ENCODE data around the gene SLAMF7. TPM values are rescaled to one million over a fixed set of nuclear protein-coding genes. Genes with fewer than 3 reads are reported as not detected.

Gene SLAMF7
- polyA plus RNA-seq, 1 experiment: not detected

DNA sequence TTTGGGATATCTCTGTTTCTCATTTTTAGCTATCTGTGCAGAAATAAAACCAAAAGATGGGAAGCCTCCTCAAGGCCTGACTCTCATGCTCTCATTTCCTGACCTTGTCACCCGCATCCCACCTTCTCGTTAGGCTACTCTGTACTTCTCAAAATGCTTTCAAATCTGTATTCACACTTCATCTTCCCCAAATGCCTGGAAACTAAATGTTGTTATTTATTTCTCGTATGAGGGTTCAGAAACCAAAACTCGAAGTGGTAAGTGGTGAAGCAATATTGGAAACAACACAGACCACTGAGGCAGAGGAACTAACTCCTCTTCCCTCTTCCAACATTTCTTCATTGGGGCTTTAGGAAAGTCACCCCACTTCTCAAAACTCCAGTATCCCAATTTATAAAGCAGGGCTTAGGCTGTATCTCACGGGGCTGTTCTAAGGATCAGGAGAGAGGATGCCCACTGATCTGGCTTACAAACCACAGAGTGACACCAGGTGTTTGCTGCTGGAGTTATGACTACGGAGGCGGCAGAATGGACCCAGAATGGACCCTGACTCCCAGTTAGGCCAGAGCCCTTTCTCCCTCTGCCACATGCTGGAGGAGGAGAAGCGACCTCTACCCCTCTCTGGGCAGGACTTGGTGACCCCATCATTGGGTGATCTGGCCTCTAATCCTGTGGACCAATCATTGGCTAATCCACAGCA lies 3.5 kb downstream of the SLAMF7 start:
- CTCF ChIA-PET: no interaction called here
- POLR2A ChIA-PET: no interaction called here
- H3K27me3 ChIP-seq (ENCODE audit: control insufficient read depth, insufficient read depth, low read length): no peaks in the 10 kb centered on the region
- H3K4me3 ChIP-seq (ENCODE audit: low read depth, low read length): no peak overlapping the region
- DNase-seq (ENCODE audit: low read depth, low spot score): no peak
- TF ChIP-seq, protein P1, sequence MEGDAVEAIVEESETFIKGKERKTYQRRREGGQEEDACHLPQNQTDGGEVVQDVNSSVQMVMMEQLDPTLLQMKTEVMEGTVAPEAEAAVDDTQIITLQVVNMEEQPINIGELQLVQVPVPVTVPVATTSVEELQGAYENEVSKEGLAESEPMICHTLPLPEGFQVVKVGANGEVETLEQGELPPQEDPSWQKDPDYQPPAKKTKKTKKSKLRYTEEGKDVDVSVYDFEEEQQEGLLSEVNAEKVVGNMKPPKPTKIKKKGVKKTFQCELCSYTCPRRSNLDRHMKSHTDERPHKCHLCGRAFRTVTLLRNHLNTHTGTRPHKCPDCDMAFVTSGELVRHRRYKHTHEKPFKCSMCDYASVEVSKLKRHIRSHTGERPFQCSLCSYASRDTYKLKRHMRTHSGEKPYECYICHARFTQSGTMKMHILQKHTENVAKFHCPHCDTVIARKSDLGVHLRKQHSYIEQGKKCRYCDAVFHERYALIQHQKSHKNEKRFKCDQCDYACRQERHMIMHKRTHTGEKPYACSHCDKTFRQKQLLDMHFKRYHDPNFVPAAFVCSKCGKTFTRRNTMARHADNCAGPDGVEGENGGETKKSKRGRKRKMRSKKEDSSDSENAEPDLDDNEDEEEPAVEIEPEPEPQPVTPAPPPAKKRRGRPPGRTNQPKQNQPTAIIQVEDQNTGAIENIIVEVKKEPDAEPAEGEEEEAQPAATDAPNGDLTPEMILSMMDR (IDR thresholded peaks at IDR 0.05; ENCODE audit: low read depth, low read length): no peak
- H3K27ac ChIP-seq (ENCODE audit: low read depth, low read length): no peak overlapping the region
- no peaks in the 10 kb centered on the region for H3K9me3 ChIP-seq (ENCODE audit: control insufficient read depth, insufficient read depth, low read length)

DNA sequence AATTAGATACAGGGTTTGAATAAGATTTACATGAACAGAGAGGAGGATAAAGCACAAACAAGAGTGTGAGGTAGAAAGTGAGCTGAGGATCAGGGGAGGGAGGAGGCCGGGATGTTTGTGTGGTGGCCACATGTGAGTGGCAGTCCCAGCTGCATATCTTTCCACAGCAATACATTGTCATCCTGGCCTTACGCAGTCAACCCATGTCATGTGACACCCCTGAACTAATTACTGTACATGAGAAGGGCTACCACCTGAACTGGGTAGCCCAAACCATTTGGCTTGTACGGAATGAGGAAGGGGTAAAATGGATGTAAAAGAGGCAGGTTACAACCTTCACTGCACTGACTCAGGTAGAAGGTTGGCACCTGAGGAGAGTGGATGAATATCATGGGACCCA lies 4.2 kb downstream of the SLAMF7 start:
- TF ChIP-seq, protein P1 (IDR thresholded peaks at IDR 0.05; ENCODE audit: low read depth, low read length): no peak
- ChIA-PET CTCF (no interaction called here), POLR2A (no interaction called here)
- no peak overlapping the region for H3K27ac ChIP-seq (ENCODE audit: low read depth, low read length)
- H3K4me3 ChIP-seq (ENCODE audit: low read depth, low read length): no peak overlapping the region
- no peaks in the 10 kb centered on the region for H3K27me3 ChIP-seq (ENCODE audit: control insufficient read depth, insufficient read depth, low read length)
- no peak for DNase-seq (ENCODE audit: low read depth, low spot score)
- no peaks in the 10 kb centered on the region for H3K9me3 ChIP-seq (ENCODE audit: control insufficient read depth, insufficient read depth, low read length)

DNA sequence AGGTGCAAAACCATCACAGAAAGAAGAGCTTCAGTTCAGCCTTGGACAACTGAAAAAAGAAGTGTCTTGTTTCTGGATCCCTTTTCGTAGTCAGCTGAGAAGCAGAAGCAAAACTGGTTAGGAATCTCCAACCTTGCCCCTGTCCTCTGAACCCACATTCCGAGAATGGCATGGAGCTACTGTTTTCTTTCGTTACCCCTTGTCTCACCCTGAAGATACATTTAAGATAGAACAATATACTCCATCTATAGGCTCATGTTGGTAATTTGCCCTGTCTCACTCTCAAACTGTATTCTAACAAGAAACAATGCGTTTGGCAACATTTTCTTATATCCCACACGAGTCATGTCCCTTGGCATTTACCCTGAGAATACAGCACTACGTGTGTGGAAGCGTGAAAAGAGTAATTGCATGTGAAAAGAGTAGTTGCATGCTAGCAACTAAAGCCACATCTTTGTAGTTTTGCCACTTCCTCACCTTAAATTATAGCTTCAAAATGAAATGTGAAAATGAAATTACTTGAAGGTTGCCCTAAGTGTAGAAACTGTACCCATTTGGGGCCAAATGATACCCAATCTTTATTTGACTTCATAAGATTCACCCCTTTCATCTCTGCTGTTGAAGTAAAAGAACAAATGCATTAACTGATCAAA lies 5.3 kb downstream of the SLAMF7 start:
- Histone ChIP-seq H3K9me3 (ENCODE audit: control insufficient read depth, insufficient read depth, low read length) (no peaks in the 10 kb centered on the region), H3K27me3 (ENCODE audit: control insufficient read depth, insufficient read depth, low read length) (no peaks in the 10 kb centered on the region), H3K27ac (ENCODE audit: low read depth, low read length) (no peak overlapping the region), H3K4me3 (ENCODE audit: low read depth, low read length) (no peak overlapping the region)
- CTCF ChIA-PET: no interaction called here
- no peak for DNase-seq (ENCODE audit: low read depth, low spot score)
- TF ChIP-seq, protein P1 (IDR thresholded peaks at IDR 0.05; ENCODE audit: low read depth, low read length): no peak
- POLR2A ChIA-PET: no interaction called here

DNA sequence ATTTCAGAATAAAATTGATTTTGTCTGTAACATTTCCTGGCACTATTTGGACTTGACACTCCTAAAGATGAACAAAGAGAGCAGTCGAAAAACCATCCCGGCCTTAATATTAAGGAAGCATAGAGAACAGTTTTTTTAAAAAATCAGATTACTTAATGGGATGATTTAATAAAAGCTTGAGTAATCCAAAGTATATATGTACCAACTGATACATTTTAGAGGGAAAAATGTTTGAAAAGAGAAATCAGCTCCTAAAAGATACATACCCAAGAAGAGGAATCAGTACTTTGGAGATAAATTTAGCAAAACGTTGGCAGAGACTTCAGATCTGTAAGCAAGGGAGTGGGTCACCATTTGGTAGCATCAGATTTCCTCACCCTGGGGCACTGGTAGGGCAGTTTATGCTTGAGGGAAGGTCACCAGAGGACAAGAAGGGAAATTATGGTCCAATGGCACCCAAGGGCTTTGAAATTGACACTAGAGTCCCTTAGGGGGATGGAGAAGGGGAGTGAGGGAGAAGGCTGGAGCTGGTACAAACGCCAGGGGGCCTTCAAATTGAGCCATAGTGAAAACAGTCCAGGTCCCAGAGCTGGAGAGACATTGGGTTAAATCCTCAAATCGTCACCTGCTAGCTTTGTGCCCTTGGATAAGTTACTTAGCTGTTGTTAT lies 5.9 kb downstream of the SLAMF7 start:
- no peak for DNase-seq (ENCODE audit: low read depth, low spot score)
- Histone ChIP-seq H3K4me3 (ENCODE audit: low read depth, low read length) (no peak overlapping the region), H3K27me3 (ENCODE audit: control insufficient read depth, insufficient read depth, low read length) (no peaks in the 10 kb centered on the region), H3K27ac (ENCODE audit: low read depth, low read length) (no peak overlapping the region), H3K9me3 (ENCODE audit: control insufficient read depth, insufficient read depth, low read length) (no peaks in the 10 kb centered on the region)
- CTCF ChIA-PET: interaction anchor here (0.6 kb wide), 1 partner anchor 90 kb away, joined by 4 read pairs; no protein-coding TSS in a partner anchor
- TF ChIP-seq, protein P1 (IDR thresholded peaks at IDR 0.05; ENCODE audit: low read depth, low read length): no peak
- POLR2A ChIA-PET: no interaction called here

DNA sequence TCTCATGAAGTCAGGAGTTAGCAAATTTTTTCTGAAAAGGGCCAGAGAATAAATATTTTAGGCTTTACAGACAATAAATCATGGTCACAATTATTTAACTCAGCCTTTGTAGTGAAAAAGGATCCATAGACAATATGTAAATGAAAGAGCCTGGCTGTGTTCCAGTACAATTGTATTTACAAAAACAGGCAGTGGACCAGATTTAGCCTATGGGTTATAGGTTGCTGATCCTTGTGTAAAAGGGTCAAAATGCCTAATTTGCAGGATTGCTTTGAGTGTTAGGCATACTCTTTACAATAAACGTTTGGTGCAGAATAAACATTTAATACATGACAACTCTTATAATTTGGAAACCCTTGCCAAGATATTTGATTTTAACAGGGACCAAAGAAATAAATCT lies 6.5 kb downstream of the SLAMF7 start:
- ChIA-PET CTCF (interaction anchor here (0.6 kb wide), 1 partner anchor 89 kb away, joined by 4 read pairs; no protein-coding TSS in a partner anchor), POLR2A (no interaction called here)
- Histone ChIP-seq H3K4me3 (ENCODE audit: low read depth, low read length) (no peak overlapping the region), H3K27me3 (ENCODE audit: control insufficient read depth, insufficient read depth, low read length) (no peaks in the 10 kb centered on the region), H3K27ac (ENCODE audit: low read depth, low read length) (no peak overlapping the region), H3K9me3 (ENCODE audit: control insufficient read depth, insufficient read depth, low read length) (no peaks in the 10 kb centered on the region)
- TF ChIP-seq, protein P1 (IDR thresholded peaks at IDR 0.05; ENCODE audit: low read depth, low read length): no peak
- no peak for DNase-seq (ENCODE audit: low read depth, low spot score)
